Measurements from ENCODE around the gene COG5. TPM values are rescaled to one million over a fixed set of nuclear protein-coding genes. Genes with fewer than 3 reads are reported as not detected.

COG5 gene
- polyA plus RNA-seq, 1 of the 3 experiments (the other 2 are of a cell fraction), result 21.2 TPM

GRCh38 chr7:107291434-107291833, 272.3 kb downstream of the COG5 start (continued):
- TF ChIP-seq ZBTB33 (IDR thresholded peaks at IDR 0.05; ENCODE audit: borderline replicate concordance, low read depth), result no peak
- TF ChIP-seq IRF3 (IDR thresholded peaks at IDR 0.05; ENCODE audit: low read depth, low read length), result no peak
- TF ChIP-seq TCF12 (IDR thresholded peaks at IDR 0.05), result no peak
- no peak for TF ChIP-seq FOSL2 (IDR thresholded peaks at IDR 0.05; ENCODE audit: borderline replicate concordance, low read depth)
- TF ChIP-seq RFX5 (IDR thresholded peaks at IDR 0.05; ENCODE audit: low read length), result no peak
- TF ChIP-seq POLR2AphosphoS5 (IDR thresholded peaks at IDR 0.05; ENCODE audit: low read depth, low read length), result no peak
- no peak for TF ChIP-seq SIN3A (IDR thresholded peaks at IDR 0.05; ENCODE audit: borderline replicate concordance, low read depth, low read length)

- no peak overlapping the region for H3K27ac ChIP-seq (ENCODE audit: low read depth in 2 of 2, low read length in 1 of 2)
- no peak overlapping the region for H3K4me2 ChIP-seq
- DNase-seq, result no peak
- WGBS (ENCODE audit: low lambda C conversion rate), result 95% methylated on average over 4 of the region's 4 CpGs
- TF ChIP-seq NRF1 (IDR thresholded peaks at IDR 0.05; ENCODE audit: low read depth, low read length), result no peak
- no peak for TF ChIP-seq GABPA (IDR thresholded peaks at IDR 0.05; ENCODE audit: low read depth)
- TF ChIP-seq MAX (IDR thresholded peaks at IDR 0.05; ENCODE audit: low read depth), result no peak
- no peak for TF ChIP-seq MEF2A (IDR thresholded peaks at IDR 0.05; ENCODE audit: borderline replicate concordance, low read depth)
- no peak for TF ChIP-seq PBX3 (IDR thresholded peaks at IDR 0.05)
- no peak for TF ChIP-seq JUND (IDR thresholded peaks at IDR 0.05)
- no peak for TF ChIP-seq FOSL2 (IDR thresholded peaks at IDR 0.05; ENCODE audit: borderline replicate concordance, low read depth)
- TF ChIP-seq CHD2 (IDR thresholded peaks at IDR 0.05; ENCODE audit: low read length, partially characterized antibody), result no peak
- no peak for TF ChIP-seq RXRA (IDR thresholded peaks at IDR 0.05; ENCODE audit: borderline replicate concordance, low read depth)
- no peak for TF ChIP-seq TAF1 (IDR thresholded peaks at IDR 0.05; ENCODE audit: borderline replicate concordance, low read depth, low read length)
- no peak for TF ChIP-seq YY1 (IDR thresholded peaks at IDR 0.05; ENCODE audit: low read depth)
- TF ChIP-seq CTCF (IDR thresholded peaks at IDR 0.05), result no peak
- no peaks in the 10 kb centered on the region for H3K79me2 ChIP-seq (ENCODE audit: insufficient read depth)
- ChIA-PET CTCF (interaction anchor here (0.5 to 1.1 kb wide), 2 partner anchors 15 to 45 kb away, joined by 3 read pairs; no protein-coding TSS in a partner anchor), POLR2A (no interaction called here)
- 0 out of 2 replicates have a peak, but pooled peaks cover 4% of the 10 kb centered on the region for H3K9me3 ChIP-seq
- H3K4me3 ChIP-seq (ENCODE audit: low read depth in 2 of 2, low read length in 1 of 2), result no peak overlapping the region
- no peaks in the 10 kb centered on the region for H4K20me1 ChIP-seq (ENCODE audit: insufficient read depth)
- no peaks in the 10 kb centered on the region for H3K9me2 ChIP-seq
- peaks cover 2 to 26% of the 10 kb centered on the region in 2 experiments for H3K36me3 ChIP-seq (replicated peaks in 1 of 2; ENCODE audit: control insufficient read depth in 1 of 2, insufficient read depth in 2 of 2, low read length in 1 of 2)
- no peaks in the 10 kb centered on the region for H3F3A ChIP-seq (replicated peaks; ENCODE audit: insufficient read depth)
- H3K27me3 ChIP-seq (ENCODE audit: insufficient read depth), result no peaks in the 10 kb centered on the region
- no peaks in the 10 kb centered on the region for H3K4me1 ChIP-seq (ENCODE audit: control insufficient read depth in 1 of 2, insufficient read depth in 2 of 2, low read depth in 1 of 2, low read length in 1 of 2)
- H3K9ac ChIP-seq, result no peak overlapping the region
- H2AFZ ChIP-seq (ENCODE audit: low read depth), result no peak overlapping the region
Observed at GRCh38 chr7:107286751-107287621, 276.7 kb downstream of the COG5 start.

Data from SK-N-SH (cell line).